DOHH2 (cell line): ENCODE data around the gene IRGC.
"Not testable (repeated sequence)": the region's sequence is repeated elsewhere in the genome, so short reads cannot be mapped to it uniquely, and the experiment has no call there.

Experiments used
- H3F3A ChIP-seq: fragments of 200-600 bp; sonication (generic), shearing (Covaris generic); 2 replicates; pipeline ENCODE4 v1.6.0; 2016; ENCODE audit warnings: antibody characterized with exemption, mild to moderate bottlenecking; ENCODE audit not compliant: control insufficient read depth, insufficient read depth
- H3K27ac ChIP-seq: fragments of 200-600 bp; sonication (generic); 2 replicates; pipeline ENCODE4 v1.5.1; 2014; ENCODE audit warnings: low read depth, mild to moderate bottlenecking, low read length, moderate library complexity
- H3K27me3 ChIP-seq: fragments of 200-600 bp; sonication (generic); 2 replicates; pipeline ENCODE4 v1.6.1; 2014; ENCODE audit warnings: mild to moderate bottlenecking, low read length, mixed read lengths; ENCODE audit not compliant: control insufficient read depth
- H3K36me3 ChIP-seq: fragments of 200-600 bp; sonication (generic); 2 replicates; pipeline ENCODE4 v1.6.1; 2014; ENCODE audit warnings: mild to moderate bottlenecking, low read length, moderate library complexity, mixed read lengths; ENCODE audit not compliant: control insufficient read depth
- H3K4me1 ChIP-seq: fragments of 200-600 bp; sonication (generic); 2 replicates; pipeline ENCODE4 v1.6.1; 2014; ENCODE audit warnings: mild to moderate bottlenecking, low read length, mixed read lengths; ENCODE audit not compliant: control insufficient read depth
- H3K4me2 ChIP-seq: fragments of 200-600 bp; sonication (generic); 2 replicates; pipeline ENCODE4 v1.6.0; 2014; ENCODE audit warnings: mild to moderate bottlenecking, low read length, moderate library complexity
- H3K4me3 ChIP-seq: fragments of 200-600 bp; sonication (generic); 2 replicates; pipeline ENCODE4 v1.5.1; 2014; ENCODE audit warnings: mild to moderate bottlenecking, low read length, mixed read lengths
- H3K79me2 ChIP-seq: fragments of 200-600 bp; sonication (generic); 2 replicates; pipeline ENCODE4 v1.6.1; 2014; ENCODE audit warnings: mild to moderate bottlenecking, low read length, mixed read lengths; ENCODE audit not compliant: control insufficient read depth
- H3K9me2 ChIP-seq: fragments of 200-600 bp; sonication (generic); replicated peaks from 2 replicates; pipeline ENCODE4 v1.6.1; 2014; ENCODE audit warnings: mild to moderate bottlenecking, low read length, mixed read lengths; ENCODE audit not compliant: control insufficient read depth
- H3K9me3 ChIP-seq: fragments of 200-600 bp; sonication (generic); 2 replicates; pipeline ENCODE4 v1.6.1; 2014; ENCODE audit warnings: antibody characterized with exemption, low read length, mixed read lengths; ENCODE audit not compliant: control insufficient read depth, insufficient read depth
- H4K20me1 ChIP-seq: fragments of 200-600 bp; sonication (generic); 2 replicates; pipeline ENCODE4 v1.6.0; 2014; ENCODE audit warnings: low read depth, mild to moderate bottlenecking, antibody characterized with exemption, low read length, moderate library complexity; ENCODE audit not compliant: control insufficient read depth, insufficient read depth
- EZH2phosphoT487 ChIP-seq: fragments of 200-600 bp; sonication (generic); IDR thresholded peaks from 2 replicates; pipeline ENCODE4 v1.6.1; 2017; ENCODE audit warnings: borderline replicate concordance, mild to moderate bottlenecking, antibody characterized with exemption, low read length, moderate library complexity, mixed read lengths
- TF ChIP-seq, protein P1 (sequence below): fragments of 200-600 bp; sonication (generic); IDR thresholded peaks from one replicate; pipeline ENCODE4 v1.5.1; 2014; ENCODE audit warnings: antibody characterized with exemption, mild to moderate bottlenecking, low read depth, low read length; ENCODE audit not compliant: poor library complexity, severe bottlenecking

The IRGC gene

DNA sequence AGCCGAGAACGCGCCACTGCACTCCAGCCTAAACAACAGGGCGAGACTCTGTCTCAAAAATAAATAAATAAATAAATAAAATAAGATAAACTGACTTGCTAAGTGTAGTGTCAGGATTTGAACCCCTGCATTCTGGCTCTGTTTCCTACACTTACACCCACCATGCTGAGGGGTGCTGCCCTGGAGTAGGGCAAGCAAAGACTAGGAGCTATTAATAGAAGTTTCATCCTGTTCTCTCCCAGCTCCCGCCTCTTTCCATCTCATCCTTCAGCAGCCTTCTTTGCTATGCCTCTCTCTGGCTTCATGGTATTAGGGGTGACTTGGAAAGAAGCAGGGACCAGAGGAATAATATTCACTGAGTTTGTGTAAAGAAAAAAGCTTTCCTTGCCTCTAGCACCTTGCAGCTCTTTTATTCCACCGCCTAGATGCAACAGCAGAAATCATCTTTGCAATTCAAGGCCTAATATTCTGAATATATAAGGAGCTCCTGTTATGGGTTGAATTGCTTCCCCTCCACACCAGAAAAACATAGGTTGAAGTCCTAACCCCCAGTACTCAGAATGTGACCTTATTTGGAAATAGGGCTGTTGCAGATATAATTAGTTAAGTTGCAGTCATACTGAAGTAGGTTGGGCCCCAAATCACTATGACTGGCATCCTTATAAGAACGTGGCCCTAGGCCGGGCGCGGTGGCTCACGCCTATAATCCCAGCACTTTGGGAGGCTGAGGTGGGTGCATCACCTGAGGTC lies 37.2 kb upstream of the IRGC start:
- Histone ChIP-seq H3F3A (no peaks in the 10 kb centered on the region), H3K9me3 (no peaks in the 10 kb centered on the region), H4K20me1 (no peaks in the 10 kb centered on the region), H3K9me2 (no peaks in the 10 kb centered on the region), H3K27ac (no peak overlapping the region), H3K4me1 (no peaks in the 10 kb centered on the region), H3K79me2 (no peaks in the 10 kb centered on the region), H3K36me3 (no peaks in the 10 kb centered on the region), H3K4me2 (no peak overlapping the region), H3K27me3 (0 out of 2 replicates have a peak, but pooled peaks cover 2% of the 10 kb centered on the region), H3K4me3 (no peak overlapping the region)
- TF ChIP-seq, protein P1, sequence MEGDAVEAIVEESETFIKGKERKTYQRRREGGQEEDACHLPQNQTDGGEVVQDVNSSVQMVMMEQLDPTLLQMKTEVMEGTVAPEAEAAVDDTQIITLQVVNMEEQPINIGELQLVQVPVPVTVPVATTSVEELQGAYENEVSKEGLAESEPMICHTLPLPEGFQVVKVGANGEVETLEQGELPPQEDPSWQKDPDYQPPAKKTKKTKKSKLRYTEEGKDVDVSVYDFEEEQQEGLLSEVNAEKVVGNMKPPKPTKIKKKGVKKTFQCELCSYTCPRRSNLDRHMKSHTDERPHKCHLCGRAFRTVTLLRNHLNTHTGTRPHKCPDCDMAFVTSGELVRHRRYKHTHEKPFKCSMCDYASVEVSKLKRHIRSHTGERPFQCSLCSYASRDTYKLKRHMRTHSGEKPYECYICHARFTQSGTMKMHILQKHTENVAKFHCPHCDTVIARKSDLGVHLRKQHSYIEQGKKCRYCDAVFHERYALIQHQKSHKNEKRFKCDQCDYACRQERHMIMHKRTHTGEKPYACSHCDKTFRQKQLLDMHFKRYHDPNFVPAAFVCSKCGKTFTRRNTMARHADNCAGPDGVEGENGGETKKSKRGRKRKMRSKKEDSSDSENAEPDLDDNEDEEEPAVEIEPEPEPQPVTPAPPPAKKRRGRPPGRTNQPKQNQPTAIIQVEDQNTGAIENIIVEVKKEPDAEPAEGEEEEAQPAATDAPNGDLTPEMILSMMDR = no peak
- no peak for TF ChIP-seq EZH2phosphoT487

DNA sequence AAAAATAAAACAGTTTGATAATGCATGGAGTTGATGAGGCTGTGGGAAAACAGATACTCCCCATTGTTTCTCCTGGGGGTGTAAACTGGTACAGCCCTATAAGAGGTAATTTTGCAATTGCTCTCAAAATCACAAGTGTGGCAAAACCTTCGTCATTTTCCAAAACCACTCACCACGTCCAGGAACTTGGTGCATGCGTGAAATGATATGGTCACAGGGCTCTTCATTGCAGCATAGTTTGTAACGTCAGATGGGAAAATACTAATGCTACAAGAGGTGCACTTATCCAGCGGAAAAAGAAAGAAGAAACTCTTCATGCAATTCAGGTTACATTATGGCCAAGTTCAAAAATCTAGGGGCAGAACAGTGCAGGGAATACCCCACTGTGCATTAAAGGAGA lies 34.1 kb upstream of the IRGC start:
- H3K27ac ChIP-seq = no peak overlapping the region
- no peaks in the 10 kb centered on the region for H3F3A ChIP-seq
- TF ChIP-seq, protein P1 = no peak
- TF ChIP-seq EZH2phosphoT487 = no peak
- no peaks in the 10 kb centered on the region for H3K9me3 ChIP-seq
- H3K4me1 ChIP-seq = no peaks in the 10 kb centered on the region
- no peak overlapping the region for H3K4me2 ChIP-seq
- H4K20me1 ChIP-seq = no peaks in the 10 kb centered on the region
- H3K9me2 ChIP-seq = no peaks in the 10 kb centered on the region
- H3K36me3 ChIP-seq = no peaks in the 10 kb centered on the region
- no peak overlapping the region for H3K4me3 ChIP-seq
- H3K27me3 ChIP-seq = no peaks in the 10 kb centered on the region
- H3K79me2 ChIP-seq = no peaks in the 10 kb centered on the region

DNA sequence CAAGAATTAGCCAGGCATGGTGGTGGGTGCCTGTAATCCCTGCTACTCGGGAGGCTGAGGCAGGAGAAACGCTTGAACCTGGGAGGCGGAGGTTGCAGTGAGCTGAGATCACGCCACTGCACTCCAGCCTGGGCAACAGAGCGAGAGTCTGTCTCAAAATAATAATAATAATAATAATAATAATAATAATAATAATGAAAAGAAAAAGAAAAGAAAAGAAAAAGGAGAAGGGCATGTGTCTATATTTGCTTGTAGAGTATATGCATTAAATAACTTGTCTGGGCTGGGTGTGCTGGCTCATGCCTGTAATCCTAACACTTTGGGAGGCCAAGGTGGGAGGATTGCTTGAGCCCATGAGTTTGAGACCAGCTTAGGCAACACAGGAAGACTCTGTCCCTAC lies 33.6 kb upstream of the IRGC start:
- H3K36me3 ChIP-seq, H4K20me1 ChIP-seq, H3K79me2 ChIP-seq, H3K9me3 ChIP-seq, H3K4me2 ChIP-seq, H3K4me1 ChIP-seq, H3K27me3 ChIP-seq, H3K4me3 ChIP-seq, H3K27ac ChIP-seq, H3F3A ChIP-seq, H3K9me2 ChIP-seq: not testable (repeated sequence)

DNA sequence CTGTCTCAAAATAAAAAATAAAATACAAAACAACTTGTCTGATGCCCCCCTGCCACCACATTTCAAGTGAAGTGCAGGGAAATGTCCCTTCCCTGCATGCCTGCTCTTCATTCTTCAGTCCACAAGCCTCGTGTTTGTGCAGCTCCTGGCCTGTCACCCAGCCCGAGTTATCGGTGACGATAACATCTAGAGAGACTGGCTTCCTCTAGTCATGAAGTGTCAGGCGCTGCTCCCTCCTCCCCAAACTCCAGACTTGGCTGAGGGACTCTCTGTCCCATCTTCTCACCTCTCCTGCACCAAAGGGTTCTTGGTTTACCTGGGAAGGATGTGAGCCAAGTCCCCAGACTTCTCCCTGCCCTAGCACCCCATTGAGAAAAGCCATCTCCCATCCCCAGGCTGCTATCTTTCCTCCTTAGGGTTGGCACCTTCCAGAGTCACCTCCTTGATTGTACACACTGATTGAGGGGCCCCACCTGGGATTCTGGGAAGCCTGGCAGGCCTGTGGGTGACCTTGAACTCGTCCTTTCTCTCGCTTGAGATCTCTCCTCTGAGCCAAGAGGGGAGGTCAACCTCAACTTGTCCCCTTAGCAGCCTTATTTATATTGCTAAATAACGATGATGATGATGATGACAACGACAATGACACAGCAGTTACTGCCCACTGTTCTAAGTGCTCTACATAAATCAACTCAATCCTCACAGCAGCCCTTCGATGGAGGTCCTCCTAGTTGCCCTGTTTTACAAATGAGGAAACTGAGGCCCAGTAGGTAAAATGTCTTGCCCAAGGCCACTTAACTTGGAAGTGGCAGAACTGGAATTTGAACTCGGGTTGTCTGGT lies 32.8 kb upstream of the IRGC start:
- TF ChIP-seq EZH2phosphoT487 = no peak
- TF ChIP-seq, protein P1 = no peak
- no peak overlapping the region for H3K4me2 ChIP-seq
- no peaks in the 10 kb centered on the region for H3K27me3 ChIP-seq
- H3K9me2 ChIP-seq = no peaks in the 10 kb centered on the region
- H3K4me3 ChIP-seq = no peak overlapping the region
- no peaks in the 10 kb centered on the region for H3K4me1 ChIP-seq
- H3K36me3 ChIP-seq = no peaks in the 10 kb centered on the region
- no peaks in the 10 kb centered on the region for H3F3A ChIP-seq
- no peaks in the 10 kb centered on the region for H4K20me1 ChIP-seq
- no peak overlapping the region for H3K27ac ChIP-seq
- no peaks in the 10 kb centered on the region for H3K79me2 ChIP-seq
- H3K9me3 ChIP-seq = no peaks in the 10 kb centered on the region
